GM23338 (cell line): ENCODE results near the gene MESP1.
"Not testable (repeated sequence)": the region's sequence is repeated elsewhere in the genome, so short reads cannot be mapped to it uniquely, and the experiment has no call there.

Source experiments
- CREB1 ChIP-seq: fragments of 250-450 bp; sonication (Bioruptor Pico); IDR thresholded peaks from 2 replicates; pipeline ENCODE4 v1.5.0; 2020; ENCODE audit warnings: low read depth, mild to moderate bottlenecking, moderate library complexity
- CTCF ChIP-seq, 2 experiments: fragments of 200-600 bp in 1 of 2; sonication (generic) in 1 of 2; conservative IDR thresholded peaks; 2 replicates each; pipeline versions ENCODE4 v1.5.1 to v1.6.1; 2016 to 2017; ENCODE audit warnings: antibody characterized with exemption in 2 of 2, low read depth in 2 of 2, mild to moderate bottlenecking in 2 of 2, moderate library complexity in 1 of 2
- EZH2 ChIP-seq: fragments of 200-600 bp; sonication (generic); IDR thresholded peaks from one replicate; pipeline ENCODE4 v1.8.0; 2017; ENCODE audit warnings: antibody characterized with exemption, mild to moderate bottlenecking, low read depth; ENCODE audit not compliant: unreplicated experiment
- POLR2AphosphoS5 ChIP-seq: IDR thresholded peaks from 2 replicates; pipeline ENCODE4 v1.6.1; 2016; ENCODE audit warnings: antibody characterized with exemption, low read depth
- REST ChIP-seq: IDR thresholded peaks from one replicate; pipeline ENCODE4 v1.6.1; 2018; ENCODE audit warnings: antibody characterized with exemption; ENCODE audit not compliant: unreplicated experiment

GRCh38 chr15:89788585-89788984 lies 37.5 kb upstream of the MESP1 start:
- TF ChIP-seq POLR2AphosphoS5; CTCF (conservative IDR thresholded peaks at IDR 0.05; ENCODE audit: low read depth in 2 of 2); EZH2; REST; CREB1: not testable (repeated sequence)
